Measurements from ENCODE around the gene ATP6V0D1. TPM values are rescaled to one million over a fixed set of nuclear protein-coding genes. Genes with fewer than 3 reads are reported as not detected.

ATP6V0D1 gene
- total and polyA plus RNA-seq, 2 of the 4 experiments (the other 2 are of a cell fraction), result 112 to 124 TPM

DNA sequence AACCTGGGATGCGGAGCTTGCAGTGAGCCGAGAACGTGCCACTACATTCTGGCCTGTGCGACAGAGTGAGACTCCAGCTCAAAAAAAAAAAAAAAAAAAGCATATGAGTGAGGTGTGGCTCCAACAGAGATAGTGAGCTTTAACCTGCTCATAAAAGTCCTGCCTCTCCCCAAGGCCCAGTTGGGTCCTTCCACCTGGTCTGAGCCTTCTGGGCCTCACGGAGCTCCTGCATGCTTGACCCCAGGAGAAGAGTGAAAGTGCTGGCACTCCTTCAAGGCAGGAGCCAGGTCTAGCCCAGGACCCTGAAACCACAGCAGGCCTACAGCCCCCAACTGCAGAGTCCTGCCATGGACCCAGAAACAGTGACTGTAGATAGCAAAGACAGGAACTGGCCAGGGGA is 32.4 kb downstream of the ATP6V0D1 start:
- DNase-seq (no peak), ATAC-seq (ENCODE audit: low read depth) (no peak)
- ChIA-PET CTCF (interaction anchor here (0.8 to 1.9 kb wide), 2 partner anchors 17 to 188 kb away, joined by 3 to 7 read pairs; no protein-coding TSS in a partner anchor), POLR2A (ENCODE audit: unreplicated experiment) (interaction anchor here (0.6 kb wide), 1 partner anchor 25 kb away, joined by 4 read pairs; no protein-coding TSS in a partner anchor)
- TF ChIP-seq CHD1 (IDR thresholded peaks at IDR 0.05; ENCODE audit: low read depth, low read length) (no peak), NFE2L2 (IDR thresholded peaks at IDR 0.05; ENCODE audit: low read depth, low read length) (no peak), BHLHE40 (IDR thresholded peaks at IDR 0.05; ENCODE audit: low read depth, low read length) (no peak), SMC3 (IDR thresholded peaks at IDR 0.05; ENCODE audit: low read depth, low read length) (no peak), RAD21 (IDR thresholded peaks at IDR 0.05; ENCODE audit: low read length) (no peak), MXI1 (IDR thresholded peaks at IDR 0.05; ENCODE audit: borderline replicate concordance, low read depth, low read length) (no peak), RCOR1 (IDR thresholded peaks at IDR 0.05; ENCODE audit: insufficient replicate concordance, low read length) (no peak), FOS (IDR thresholded peaks at IDR 0.05; ENCODE audit: low read depth, low read length) (no peak), CEBPB (IDR thresholded peaks at IDR 0.05; ENCODE audit: low read depth, low read length) (no peak)
- TF ChIP-seq, protein P1, sequence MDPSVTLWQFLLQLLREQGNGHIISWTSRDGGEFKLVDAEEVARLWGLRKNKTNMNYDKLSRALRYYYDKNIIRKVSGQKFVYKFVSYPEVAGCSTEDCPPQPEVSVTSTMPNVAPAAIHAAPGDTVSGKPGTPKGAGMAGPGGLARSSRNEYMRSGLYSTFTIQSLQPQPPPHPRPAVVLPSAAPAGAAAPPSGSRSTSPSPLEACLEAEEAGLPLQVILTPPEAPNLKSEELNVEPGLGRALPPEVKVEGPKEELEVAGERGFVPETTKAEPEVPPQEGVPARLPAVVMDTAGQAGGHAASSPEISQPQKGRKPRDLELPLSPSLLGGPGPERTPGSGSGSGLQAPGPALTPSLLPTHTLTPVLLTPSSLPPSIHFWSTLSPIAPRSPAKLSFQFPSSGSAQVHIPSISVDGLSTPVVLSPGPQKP (IDR thresholded peaks at IDR 0.05; ENCODE audit: borderline replicate concordance, low read depth, low read length), result no peak
- Histone ChIP-seq H3K14ac (replicated peaks; ENCODE audit: low read depth, low read length) (no peak overlapping the region), H3K4me3 (ENCODE audit: insufficient read depth, low read depth, low read length) (no peak overlapping the region), H2AK5ac (ENCODE audit: low read depth, low read length) (no peak overlapping the region), H4K20me1 (ENCODE audit: insufficient read depth, low read length) (peaks cover 63% of the 10 kb centered on the region), H3K9me3 (ENCODE audit: control insufficient read depth, insufficient read depth, low read length) (no peaks in the 10 kb centered on the region), H2AFZ (replicated peaks; ENCODE audit: low read length, poor library complexity) (no peak overlapping the region), H2BK20ac (ENCODE audit: low read depth, low read length) (no peak overlapping the region), H4K8ac (ENCODE audit: low read depth in 2 of 2, low read length in 2 of 2) (no peak overlapping the region), H3K27me3 (ENCODE audit: control insufficient read depth, insufficient read depth, low read length) (no peaks in the 10 kb centered on the region), H3K18ac (ENCODE audit: low read depth, low read length) (no peak overlapping the region), H3K4ac (ENCODE audit: low read depth, low read length) (no peak overlapping the region), H4K5ac (ENCODE audit: low read depth, low read length) (no peak overlapping the region), H3K9me1 (ENCODE audit: insufficient read depth, low read length) (peaks cover 11% of the 10 kb centered on the region; the same call in 1 of the 2 replicates), H3K9ac (ENCODE audit: low read depth, low read length) (no peak overlapping the region), H2BK5ac (ENCODE audit: low read depth, low read length, poor library complexity, severe bottlenecking) (no peak overlapping the region), H3K56ac (ENCODE audit: extremely low read depth, insufficient read depth, low read length) (no peak overlapping the region), H2BK120ac (ENCODE audit: low read depth, low read length) (no peak overlapping the region), H4K91ac (ENCODE audit: insufficient read depth, low read depth, low read length) (no peak overlapping the region), H3K23ac (ENCODE audit: low read depth, low read length) (no peak overlapping the region), H3K4me2 (ENCODE audit: low read depth, low read length) (no peak overlapping the region), H3K4me1 (ENCODE audit: control insufficient read depth, insufficient read depth, low read length) (peaks cover 32% of the 10 kb centered on the region), H3K36me3 (ENCODE audit: control insufficient read depth, insufficient read depth, low read length) (peaks cover 20% of the 10 kb centered on the region; the same call in 1 of the 2 replicates), H3K27ac (ENCODE audit: insufficient read depth, low read length) (no peak overlapping the region), H3K79me1 (ENCODE audit: low read depth in 1 of 2, low read length in 2 of 2) (peaks cover 7 to 54% of the 10 kb centered on the region in 2 experiments), H2AK9ac (replicated peaks; ENCODE audit: low read depth, low read length, poor library complexity) (no peak overlapping the region), H2BK15ac (ENCODE audit: low read depth, low read length) (no peak overlapping the region)
- in situ Hi-C loops (cut with MboI; ENCODE audit: low sequenced_read_pairs) (no loop called here), intact Hi-C loops (cut with micrococcal nuclease) (no loop called here), dilution Hi-C loops (cut with HindIII; ENCODE audit: low sequenced_read_pairs, unreplicated experiment) (no loop called here)
- no CpG with 5 or more reads among the region's 5 CpGs for WGBS, 2 experiments (ENCODE audit: extremely low coverage in 2 of 2, insufficient read length in 1 of 2)
- no TSS peak for BruUV-seq (replicated peaks)
